ENCODE data around the gene APOL1.

- TF ChIP-seq CTCF (conservative IDR thresholded peaks at IDR 0.05) (no peak), EZH2 (IDR thresholded peaks at IDR 0.05; ENCODE audit: low read depth) (no peak)
These were observed 26.7 kb upstream of the APOL1 start for GRCh38 chr22:36226189-36226588.

Measured in PC-9 (cell line).